Stimulated activated CD4-positive, alpha-beta T cell treated with anti-CD3 and anti-CD28 coated beads, Interleukin-1b, Interleukin-23, amount 100 ng/mL, for 24 hours (primary cell): ENCODE measurements around the gene TGFA.

Source experiments
- DNase-seq, 4 experiments: peaks; one replicate each; pipeline ENCODE4 v3.0.0-alpha.2; 2020; ENCODE audit warnings: low read depth in 4 of 4, low spot score in 1 of 4

TGFA gene

DNA sequence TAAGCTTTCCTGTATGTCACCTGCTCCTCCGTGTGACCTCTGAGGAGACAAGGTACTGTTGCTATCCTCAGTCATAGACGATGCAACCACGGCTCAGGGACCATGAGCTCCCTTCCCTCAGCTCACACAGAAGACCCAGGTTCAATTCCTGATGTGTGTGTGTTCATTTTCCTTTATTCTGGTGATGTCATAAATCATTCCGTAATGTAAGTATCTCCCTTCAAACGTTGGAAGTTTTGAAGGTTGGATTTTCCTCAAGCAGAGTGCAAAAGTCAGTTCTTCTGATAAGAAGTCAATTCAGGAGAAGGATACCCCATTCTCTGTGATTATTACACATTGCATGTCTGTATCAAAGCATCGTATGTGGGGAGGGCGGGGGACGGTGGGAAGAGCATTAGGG is 132.9 kb downstream of the TGFA start:
- no peak for DNase-seq

DNA sequence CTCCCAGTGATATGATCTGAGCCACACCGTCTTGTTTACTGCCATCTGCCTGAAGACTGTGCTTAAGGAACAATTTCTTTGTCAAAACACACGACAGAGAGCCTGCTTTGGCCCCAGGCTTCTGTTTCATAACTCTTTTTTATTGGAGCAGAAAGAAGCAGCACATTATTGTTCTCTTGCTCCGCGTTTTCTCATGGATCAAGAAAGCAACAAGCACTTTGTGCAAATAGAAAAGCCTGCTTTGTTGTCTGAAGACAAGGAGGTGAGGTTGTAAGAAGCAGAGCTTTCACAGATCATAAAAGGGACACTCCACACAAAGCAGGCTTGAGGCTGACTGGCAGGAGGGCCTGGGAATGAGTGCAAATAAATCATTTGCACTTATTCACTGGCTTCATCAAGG is 133.5 kb downstream of the TGFA start:
- DNase-seq: no peak

DNA sequence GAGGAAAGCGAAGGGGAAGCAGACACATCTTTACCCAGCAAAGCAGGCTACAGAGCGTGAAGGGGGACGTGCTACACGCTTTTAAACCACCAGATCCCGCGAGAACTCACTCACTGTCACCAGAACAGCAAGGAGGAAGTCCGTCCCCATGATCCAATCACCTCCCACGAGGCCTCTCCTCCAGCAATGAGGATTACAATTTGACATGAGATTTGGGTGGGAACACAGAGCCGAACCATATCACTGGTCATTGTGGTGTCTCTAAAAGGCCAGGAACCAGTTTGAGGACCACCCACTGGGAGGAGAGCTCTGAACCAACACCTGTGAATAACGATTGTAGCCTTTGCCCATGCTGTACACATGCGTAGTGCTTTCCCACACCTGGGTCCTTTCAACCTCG is 135.1 kb downstream of the TGFA start:
- no peak for DNase-seq

DNA sequence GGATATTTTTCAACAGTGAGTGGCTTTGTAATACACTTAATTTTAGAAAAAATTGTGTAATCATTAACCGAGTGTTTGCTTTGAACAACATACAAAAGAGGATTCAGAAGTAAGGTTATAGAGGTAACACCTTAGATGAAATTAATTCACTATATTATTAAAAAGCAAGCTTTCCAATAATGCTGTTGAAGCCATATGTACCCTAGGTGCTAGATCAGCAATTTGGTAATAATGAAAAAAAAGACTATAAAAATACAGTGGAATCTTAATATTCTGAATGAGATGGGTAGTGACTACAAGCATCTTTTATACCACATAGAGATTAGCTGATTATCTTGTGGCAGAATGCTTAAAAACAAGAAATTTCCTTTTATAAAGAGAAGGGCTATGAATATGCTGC is 136.6 kb downstream of the TGFA start:
- no peak for DNase-seq

DNA sequence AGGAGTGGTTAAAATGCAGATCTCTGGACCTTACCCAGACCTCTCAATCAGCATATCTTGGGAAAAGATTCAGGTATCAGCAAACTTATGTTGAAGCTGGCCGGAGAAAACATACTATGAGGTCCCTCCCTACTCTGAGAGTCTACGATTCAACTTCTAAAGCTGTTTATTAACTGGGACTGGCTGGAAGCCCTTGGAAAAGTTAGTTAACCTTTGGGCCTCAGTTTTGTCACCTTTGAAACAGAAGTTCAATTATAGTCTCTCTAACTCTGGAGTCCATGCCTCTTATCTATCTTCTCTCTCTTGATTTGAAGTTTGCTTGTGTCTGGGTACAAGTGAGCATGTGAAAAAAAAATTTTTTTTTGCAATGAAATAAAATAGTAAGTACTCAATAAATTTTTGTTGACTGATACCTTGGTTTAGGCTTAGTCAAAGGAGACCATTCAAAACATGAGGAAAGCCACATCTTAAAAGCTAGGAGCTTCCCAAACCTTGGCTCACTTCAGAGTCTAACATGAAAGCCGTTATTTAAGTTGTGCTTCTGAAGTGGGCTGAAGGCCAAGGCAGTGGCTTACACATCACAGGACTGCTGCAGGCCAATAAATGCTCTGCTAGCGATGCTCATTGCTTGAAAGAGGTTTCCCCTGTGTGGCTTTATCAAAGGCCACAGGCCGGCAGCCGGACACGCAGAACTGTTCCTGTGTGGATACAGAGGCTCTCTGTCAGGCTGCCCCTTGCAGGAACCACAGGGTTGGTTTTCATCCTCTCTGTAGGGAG is 141.1 kb downstream of the TGFA start:
- DNase-seq: no peak

DNA sequence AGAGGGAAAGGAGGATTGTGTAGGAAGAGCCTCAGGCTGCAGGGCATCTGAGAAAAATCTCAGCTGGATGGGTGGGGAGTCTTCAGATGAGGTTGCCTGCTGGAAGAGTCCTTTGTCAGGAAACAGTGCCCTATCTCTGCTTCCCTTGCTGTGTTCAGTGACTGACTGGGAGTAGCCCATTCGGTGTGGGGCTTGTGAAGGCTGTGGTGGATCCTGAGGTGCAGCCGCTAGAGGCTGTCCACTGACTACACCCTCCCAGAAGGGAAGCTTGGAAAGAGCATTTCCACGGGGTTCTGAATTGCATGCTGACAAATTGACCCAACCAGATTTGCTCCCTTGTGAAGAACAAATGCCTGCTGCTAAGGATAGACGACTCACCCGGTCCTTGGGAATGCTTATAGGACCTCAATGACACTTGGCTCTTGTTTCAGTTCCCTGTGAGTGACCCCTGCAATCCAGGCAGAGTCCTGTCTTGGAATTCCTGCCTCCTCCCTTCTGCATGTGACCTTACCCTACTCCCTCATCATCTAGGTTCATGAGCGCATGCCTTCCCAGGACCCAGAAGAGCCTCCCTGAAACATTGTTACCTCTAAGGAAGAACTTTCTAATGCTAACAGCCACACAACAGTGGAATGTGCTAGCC is 142.0 kb downstream of the TGFA start:
- no peak for DNase-seq

DNA sequence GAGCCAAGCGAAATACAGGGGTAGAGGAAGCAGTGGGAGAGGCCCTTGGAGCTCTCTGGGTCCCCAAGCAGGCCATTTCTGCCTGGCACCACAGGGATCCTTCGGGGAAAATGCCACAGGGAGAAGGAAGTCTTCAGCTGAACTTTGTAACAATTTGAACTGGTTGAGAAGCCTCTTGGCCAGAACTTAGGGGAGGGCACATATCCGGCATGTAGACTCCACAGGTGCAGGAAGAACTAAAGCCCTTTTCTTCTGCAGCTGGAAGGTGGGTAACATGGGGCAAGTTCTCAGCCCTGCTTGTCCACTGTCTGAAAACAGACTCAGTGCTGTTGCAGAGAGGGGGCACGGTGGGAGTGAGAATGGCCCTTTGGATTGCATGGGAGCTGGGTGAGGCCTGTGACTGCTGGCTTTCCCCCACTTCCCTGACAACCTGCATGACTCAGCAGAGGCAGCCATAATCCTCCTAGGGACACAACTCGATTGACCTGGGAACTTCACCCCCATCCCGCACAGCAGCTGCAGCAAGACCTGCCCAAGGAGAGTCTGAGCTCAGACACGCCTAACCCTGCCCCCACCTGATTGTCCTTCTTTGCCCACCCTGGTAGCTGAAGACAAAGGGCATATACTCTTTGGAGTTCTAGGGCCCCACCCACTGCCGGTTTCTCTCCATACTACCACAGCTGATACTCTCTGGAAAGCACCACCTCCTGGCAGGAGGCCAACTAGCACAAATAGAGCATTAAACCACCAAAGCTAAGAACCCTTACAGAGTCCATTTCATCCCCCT is 150.2 kb downstream of the TGFA start:
- DNase-seq: no peak

DNA sequence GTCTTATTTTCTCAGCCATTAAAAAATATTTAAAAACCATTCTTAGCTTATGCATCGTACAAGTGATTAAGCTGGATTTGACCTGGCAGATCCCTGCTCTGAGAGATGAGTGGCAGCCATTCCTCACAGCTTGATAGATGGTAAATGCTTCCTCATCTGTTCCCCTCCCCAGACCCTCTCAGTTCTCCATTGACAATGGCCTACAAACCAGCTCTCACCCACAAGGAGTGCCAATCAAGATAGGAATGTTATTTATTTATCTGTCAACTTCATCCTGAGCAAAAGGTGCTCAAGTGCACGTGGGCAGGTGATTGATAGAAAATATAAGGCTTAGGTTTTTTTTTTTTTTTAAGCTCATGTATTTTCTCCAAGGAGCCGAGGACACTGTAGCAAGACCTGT is 153.1 kb downstream of the TGFA start:
- DNase-seq: no peak

DNA sequence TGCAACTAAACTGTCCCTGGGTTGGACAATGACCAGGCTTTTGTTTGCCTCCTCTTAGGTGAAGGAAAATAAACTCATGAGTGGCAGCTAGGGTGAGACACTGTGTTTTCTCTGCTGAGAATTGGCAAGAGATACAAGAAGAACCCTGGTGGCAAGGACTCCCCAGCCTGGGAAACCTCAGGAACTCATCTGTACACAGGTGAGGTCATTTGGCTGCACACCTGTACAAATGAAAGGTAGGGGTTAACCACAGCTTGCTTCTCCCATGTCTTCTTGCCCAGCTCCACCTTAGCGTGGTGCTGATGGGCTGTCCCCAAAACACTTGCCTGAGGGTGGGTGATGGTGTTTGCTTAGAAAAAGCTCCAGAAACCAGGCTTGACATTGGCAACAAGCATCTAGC is 154.6 kb downstream of the TGFA start:
- no peak for DNase-seq
